Ovary (tissue), 9 donors: Measurements from ENCODE around the gene EFTUD2. TPM values are rescaled to one million over a fixed set of nuclear protein-coding genes. Genes with fewer than 3 reads are reported as not detected.
A peak's percentile ranks its signal among the peaks of the same experiment; 100 is the strongest.

ENCODE experiments used
- DNase-seq, 5 donors: peaks; one replicate each; pipeline ENCODE4 v3.0.0-alpha.2; 2019 to 2020
- H3K27ac ChIP-seq, 2 donors: fragments of 200-600 bp; one replicate each; pipeline versions ENCODE4 v1.5.1 to v1.8.0; 2019 to 2022
- H3K27me3 ChIP-seq: fragments of 200-600 bp; one replicate; pipeline ENCODE4 v1.8.0; 2022
- H3K36me3 ChIP-seq: fragments of 200-600 bp; sonication (generic); one replicate; pipeline ENCODE4 v1.5.1; 2019
- H3K4me1 ChIP-seq: one replicate; pipeline ENCODE4 v1.8.1; 2013; ENCODE audit warnings: mild to moderate bottlenecking, moderate library complexity; ENCODE audit not compliant: insufficient read depth
- H3K4me3 ChIP-seq: fragments of 200-600 bp; sonication (generic); one replicate; pipeline ENCODE4 v1.5.1; 2017
- H3K9me3 ChIP-seq, 2 donors: fragments of 200-600 bp in 1 of 2; sonication (generic) in 1 of 2; one replicate each; pipeline versions ENCODE4 v1.5.1 to v1.8.1; 2013 to 2019; ENCODE audit warnings: mild to moderate bottlenecking in 1 of 2, moderate library complexity in 1 of 2
- EP300 ChIP-seq: sonication (generic); formaldehyde crosslinking; IDR thresholded peaks from one replicate; pipeline ENCODE4 v1.6.1; 2017; ENCODE audit warnings: antibody characterized with exemption
- POLR2A ChIP-seq: fragments of 450-650 bp; IDR thresholded peaks from one replicate; pipeline ENCODE4 v1.6.1; 2017; ENCODE audit warnings: antibody characterized with exemption, mild to moderate bottlenecking, moderate library complexity
- WGBS, 3 donors: extraction: QIAGEN DNeasy Blood & Tissue Kit in 1 of 3; methylation state at CpG; one replicate each; pipeline versions ENCODE4 v1.1.5 to v1.1.7; 2013 to 2017; 5-methylcytosine and 5-hydroxymethylcytosine counted together
- intact Hi-C, 4 donors: fragments of 100-400 bp; cut with DNase I; formaldehyde crosslinking; loops; one replicate each; pipeline versions ENCODE4 v1.11.0 to v1.15.1; 2022 to 2023
- polyA plus RNA-seq, 2 donors: library from polyadenylated mRNA; stranded (reverse); fragments of 200-250 nt in 1 of 2; fragments of 350-450 nt in 1 of 2; fragmentation: Illumina TruSeq in 1 of 2; extraction: RNeasy Lipid Tissue Mini Kit (QIAGEN cat#74804) in 1 of 2; gene quantifications; one replicate each; pipeline ENCODE4 v1.2.3, GENCODE V29; 2013 to 2014
- total RNA-seq, 7 donors: library from RNA; depleted of rRNA in 2 of 7; stranded (reverse); fragments of >200 nt in 2 of 7; fragmentation: NEBNext Ultra II Directional in 3 of 7; extraction: Animal tissue kit (Norgen Biotek cat#: 25700) in 3 of 7; gene quantifications; one replicate each; pipeline versions ENCODE4 v1.1.0 to v1.2.4, GENCODE V29; 2016 to 2023
- TF ChIP-seq, protein P1 (sequence below), 3 donors: fragments of 450-650 bp in 2 of 3; fragments of 200-600 bp in 1 of 3; IDR thresholded peaks; one replicate each; pipeline versions ENCODE4 v1.5.1 to v1.8.0; 2016 to 2022; ENCODE audit warnings: antibody characterized with exemption in 3 of 3, mild to moderate bottlenecking in 1 of 3
- donor health status: DM: no; HTN: no; CAD: no; lungs with moderate emphysema.
- donor health status: DM: no; HTN: no; CAD: no.
- donor health status: Bipolar disorder and iron deficiency.
- donor health status: DM: yes; HTN: yes; CAD: no.
- donor health status: DM: no; HTN: no; CAD: no.
- donor health status: DM: yes; HTN: yes; CAD: no.

EFTUD2 gene
- total and polyA plus RNA-seq, 9 donors, result 22.2 to 111 (median 62.5) TPM

- Histone ChIP-seq H3K27ac (no peak overlapping the region), H3K9me3 (no peaks in the 10 kb centered on the region), H3K4me1 (peaks cover 5% of the 10 kb centered on the region), H3K4me3 (no peak overlapping the region), H3K27me3 (no peaks in the 10 kb centered on the region), H3K36me3 (no peaks in the 10 kb centered on the region)
- DNase-seq, result peak in 1 of 5 donors; percentile 28
- 86 to 88% (median 88%) methylated on average over 11 to 19 of the region's 19 CpGs for WGBS, 3 donors
- intact Hi-C loops, result loop anchor here in 2 of 4 donors (10.0 kb wide), 3 partner anchors 180 to 290 kb away; no protein-coding TSS in a partner anchor
- TF ChIP-seq EP300 (no peak), POLR2A (no peak)
- TF ChIP-seq, protein P1, sequence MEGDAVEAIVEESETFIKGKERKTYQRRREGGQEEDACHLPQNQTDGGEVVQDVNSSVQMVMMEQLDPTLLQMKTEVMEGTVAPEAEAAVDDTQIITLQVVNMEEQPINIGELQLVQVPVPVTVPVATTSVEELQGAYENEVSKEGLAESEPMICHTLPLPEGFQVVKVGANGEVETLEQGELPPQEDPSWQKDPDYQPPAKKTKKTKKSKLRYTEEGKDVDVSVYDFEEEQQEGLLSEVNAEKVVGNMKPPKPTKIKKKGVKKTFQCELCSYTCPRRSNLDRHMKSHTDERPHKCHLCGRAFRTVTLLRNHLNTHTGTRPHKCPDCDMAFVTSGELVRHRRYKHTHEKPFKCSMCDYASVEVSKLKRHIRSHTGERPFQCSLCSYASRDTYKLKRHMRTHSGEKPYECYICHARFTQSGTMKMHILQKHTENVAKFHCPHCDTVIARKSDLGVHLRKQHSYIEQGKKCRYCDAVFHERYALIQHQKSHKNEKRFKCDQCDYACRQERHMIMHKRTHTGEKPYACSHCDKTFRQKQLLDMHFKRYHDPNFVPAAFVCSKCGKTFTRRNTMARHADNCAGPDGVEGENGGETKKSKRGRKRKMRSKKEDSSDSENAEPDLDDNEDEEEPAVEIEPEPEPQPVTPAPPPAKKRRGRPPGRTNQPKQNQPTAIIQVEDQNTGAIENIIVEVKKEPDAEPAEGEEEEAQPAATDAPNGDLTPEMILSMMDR (IDR thresholded peaks at IDR 0.05), result no peak
Measured at GRCh38 chr17:44914698-44915271, 15.5 kb upstream of the EFTUD2 start.

- TF ChIP-seq, protein P1 (IDR thresholded peaks at IDR 0.05), result no peak
- TF ChIP-seq EP300 (no peak), POLR2A (no peak)
- intact Hi-C loops, result loop anchor here in 2 of 4 donors (10.0 kb wide), 3 partner anchors 181 to 291 kb away; no protein-coding TSS in a partner anchor
- no peaks in the 10 kb centered on the region for H3K36me3 ChIP-seq
- 80 to 88% (median 84%) methylated on average over 4 of the region's 4 CpGs for WGBS, 3 donors
- no peak overlapping the region for H3K27ac ChIP-seq
- H3K27me3 ChIP-seq, result no peaks in the 10 kb centered on the region
- no peak overlapping the region for H3K4me3 ChIP-seq
- H3K9me3 ChIP-seq, result no peaks in the 10 kb centered on the region
- peaks cover 5% of the 10 kb centered on the region for H3K4me1 ChIP-seq
- no peak for DNase-seq
Measured at GRCh38 chr17:44914148-44914547, 14.9 kb upstream of the EFTUD2 start.

DNA sequence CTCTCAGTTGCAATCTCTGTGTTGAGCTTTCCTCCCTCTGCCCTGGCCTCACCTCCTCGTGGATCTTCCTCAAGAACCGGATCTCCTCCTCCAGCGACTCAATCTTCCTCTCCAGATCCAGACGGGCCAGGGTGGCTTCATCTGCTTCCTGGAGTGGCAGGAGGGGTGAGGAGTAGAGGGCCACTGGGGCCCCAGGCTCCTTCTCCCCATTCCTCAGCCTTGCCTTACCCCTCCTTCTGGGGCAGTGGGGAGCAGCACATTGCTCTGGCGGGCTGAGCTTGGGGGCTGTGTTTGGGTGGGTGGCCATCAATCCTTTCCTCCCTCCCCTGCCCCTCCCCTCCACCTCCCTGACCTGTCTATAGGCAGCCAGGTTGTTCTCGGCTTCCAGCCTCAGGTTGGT lies 14.4 kb upstream of the EFTUD2 start:
- TF ChIP-seq EP300, result no peak
- TF ChIP-seq POLR2A, result no peak
- TF ChIP-seq, protein P1 (IDR thresholded peaks at IDR 0.05), result no peak
- H3K36me3 ChIP-seq, result no peaks in the 10 kb centered on the region
- 51 to 69% (median 58%) methylated on average over 6 of the region's 6 CpGs for whole genome bisulfite sequencing, 3 donors
- no peak overlapping the region for H3K4me3 ChIP-seq
- H3K9me3 ChIP-seq, result no peaks in the 10 kb centered on the region
- peaks cover 5% of the 10 kb centered on the region for H3K4me1 ChIP-seq
- H3K27me3 ChIP-seq, result no peaks in the 10 kb centered on the region
- intact Hi-C loops, result loop anchor here in 2 of 4 donors (10.0 kb wide), 3 partner anchors 181 to 291 kb away; no protein-coding TSS in a partner anchor
- no peak for DNase-seq
- H3K27ac ChIP-seq, result no peak overlapping the region

- Histone ChIP-seq H3K4me3 (no peak overlapping the region), H3K27ac (no peak overlapping the region), H3K9me3 (no peaks in the 10 kb centered on the region), H3K4me1 (peaks cover 5% of the 10 kb centered on the region), H3K27me3 (no peaks in the 10 kb centered on the region), H3K36me3 (no peaks in the 10 kb centered on the region)
- intact Hi-C loops, result loop anchor here in 2 of 4 donors (10.0 kb wide), 3 partner anchors 182 to 292 kb away; no protein-coding TSS in a partner anchor
- TF ChIP-seq POLR2A (no peak), EP300 (no peak)
- TF ChIP-seq, protein P1 (IDR thresholded peaks at IDR 0.05), result no peak
- 85 to 92% (median 86%) methylated on average over 14 of the region's 14 CpGs for WGBS, 3 donors
- DNase-seq, result no peak
Measured at GRCh38 chr17:44912763-44913544, 13.7 kb upstream of the EFTUD2 start.
